Choroid plexus epithelial cell (primary cell): ENCODE data around the gene PRKN.
A peak's percentile ranks its signal among the peaks of the same experiment; 100 is the strongest.

Experiments used
- DNase-seq: peaks from one replicate; pipeline ENCODE4 v3.0.0-alpha.2; 2010; ENCODE audit warnings: low read depth
- H3K4me3 ChIP-seq: 2 replicates; pipeline ENCODE4 v1.5.1; 2011; ENCODE audit warnings: low read depth, mild to moderate bottlenecking, control low read depth, low read length, moderate library complexity
- TF ChIP-seq, protein P1 (sequence below): conservative IDR thresholded peaks from 2 replicates; pipeline ENCODE4 v1.5.1; 2011; ENCODE audit warnings: low read depth, mild to moderate bottlenecking, control low read depth, inconsistent platforms, low read length, moderate library complexity

PRKN gene

DNA sequence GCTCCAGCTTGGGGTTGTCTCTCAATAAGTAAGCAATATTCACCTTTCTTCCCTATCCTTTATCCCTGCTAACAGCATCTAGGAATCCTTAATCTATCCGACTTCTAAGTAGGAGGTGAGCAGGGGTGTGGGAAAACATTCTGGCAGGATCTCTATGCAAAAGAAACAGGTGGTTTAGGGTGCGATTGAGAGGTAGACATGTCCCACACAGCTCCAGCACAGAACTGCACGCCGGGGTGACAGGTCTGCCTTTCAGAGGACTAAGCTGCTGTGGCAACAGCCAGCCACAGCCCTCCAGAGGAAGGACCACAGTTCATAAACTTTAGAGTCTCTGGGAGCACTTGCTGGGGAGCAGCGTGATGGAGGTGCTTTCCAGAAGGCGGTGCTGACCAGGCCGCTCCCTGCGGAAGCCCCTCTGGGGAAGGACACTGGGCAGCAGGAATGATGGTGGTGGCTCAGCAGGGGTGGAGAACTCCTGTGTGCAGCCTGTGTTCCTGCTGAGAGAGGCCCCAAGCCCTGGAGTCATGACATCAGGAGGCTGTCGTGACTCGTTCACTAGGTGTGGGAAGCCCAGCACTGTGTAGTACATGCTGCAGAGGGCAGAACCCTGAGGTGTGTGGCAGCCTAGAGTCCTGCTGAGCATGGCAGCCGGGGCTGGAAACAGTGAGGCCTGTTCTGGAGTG is 509.6 kb downstream of the PRKN start:
- H3K4me3 ChIP-seq = no peak overlapping the region
- DNase-seq = peak; percentile 2
- TF ChIP-seq, protein P1, sequence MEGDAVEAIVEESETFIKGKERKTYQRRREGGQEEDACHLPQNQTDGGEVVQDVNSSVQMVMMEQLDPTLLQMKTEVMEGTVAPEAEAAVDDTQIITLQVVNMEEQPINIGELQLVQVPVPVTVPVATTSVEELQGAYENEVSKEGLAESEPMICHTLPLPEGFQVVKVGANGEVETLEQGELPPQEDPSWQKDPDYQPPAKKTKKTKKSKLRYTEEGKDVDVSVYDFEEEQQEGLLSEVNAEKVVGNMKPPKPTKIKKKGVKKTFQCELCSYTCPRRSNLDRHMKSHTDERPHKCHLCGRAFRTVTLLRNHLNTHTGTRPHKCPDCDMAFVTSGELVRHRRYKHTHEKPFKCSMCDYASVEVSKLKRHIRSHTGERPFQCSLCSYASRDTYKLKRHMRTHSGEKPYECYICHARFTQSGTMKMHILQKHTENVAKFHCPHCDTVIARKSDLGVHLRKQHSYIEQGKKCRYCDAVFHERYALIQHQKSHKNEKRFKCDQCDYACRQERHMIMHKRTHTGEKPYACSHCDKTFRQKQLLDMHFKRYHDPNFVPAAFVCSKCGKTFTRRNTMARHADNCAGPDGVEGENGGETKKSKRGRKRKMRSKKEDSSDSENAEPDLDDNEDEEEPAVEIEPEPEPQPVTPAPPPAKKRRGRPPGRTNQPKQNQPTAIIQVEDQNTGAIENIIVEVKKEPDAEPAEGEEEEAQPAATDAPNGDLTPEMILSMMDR = no peak

DNA sequence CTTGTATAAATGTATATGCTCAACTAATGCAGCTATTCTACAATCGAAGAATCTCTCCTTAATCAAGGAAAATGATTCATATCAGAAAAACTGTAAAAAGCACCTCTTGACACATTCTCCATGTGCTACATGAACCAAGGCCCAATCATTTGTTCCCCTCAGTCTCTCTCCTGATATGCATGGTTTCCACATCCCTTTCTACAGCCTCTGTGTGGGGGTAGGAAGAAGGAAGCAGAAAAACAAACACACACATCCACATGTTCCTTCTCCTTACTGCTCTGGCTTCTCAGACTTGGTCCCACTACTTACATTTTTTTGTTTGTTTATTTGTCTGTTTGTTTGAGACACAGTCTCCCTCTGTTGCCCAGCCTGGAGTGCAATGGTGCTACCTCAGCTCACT is 510.5 kb downstream of the PRKN start:
- H3K4me3 ChIP-seq = no peak overlapping the region
- DNase-seq = no peak
- TF ChIP-seq, protein P1 = no peak

DNA sequence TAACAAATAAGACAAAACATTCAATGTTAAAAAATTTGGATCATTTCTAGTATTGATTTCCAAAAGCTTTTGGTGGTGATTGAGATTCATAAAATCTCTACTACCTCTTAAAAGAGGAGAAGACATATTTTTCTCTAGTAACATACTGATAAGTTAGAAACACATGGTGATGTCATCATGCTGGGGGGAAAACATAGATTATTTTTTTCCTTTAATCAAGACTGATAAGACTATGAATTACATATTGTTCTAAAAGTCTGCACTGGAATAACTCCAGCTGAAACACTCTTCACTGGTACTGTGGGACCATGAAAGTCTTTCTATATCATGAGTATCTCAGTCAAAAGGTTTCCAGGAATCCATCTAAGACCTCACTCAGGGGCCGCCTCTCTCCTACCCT is 515.8 kb downstream of the PRKN start:
- no peak for DNase-seq
- TF ChIP-seq, protein P1 = no peak
- no peak overlapping the region for H3K4me3 ChIP-seq

DNA sequence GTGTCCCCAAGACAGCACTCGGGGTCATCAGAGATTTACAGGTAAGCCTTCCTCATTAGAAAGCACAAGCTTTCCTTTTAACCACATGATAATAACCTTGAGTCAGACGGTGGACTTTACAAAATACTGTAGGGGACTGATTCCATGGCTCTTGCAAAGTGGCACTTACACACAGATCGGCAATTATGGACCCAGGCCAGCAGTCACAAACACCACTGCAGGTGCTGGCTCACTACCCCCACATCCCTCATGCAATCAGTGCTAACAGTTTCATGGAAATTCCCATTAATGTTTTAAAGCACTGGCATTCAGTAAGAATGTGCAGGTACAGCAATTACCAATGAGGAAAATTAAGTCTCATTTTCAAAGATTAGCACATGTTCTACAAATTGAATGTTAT is 516.5 kb downstream of the PRKN start:
- H3K4me3 ChIP-seq = no peak overlapping the region
- TF ChIP-seq, protein P1 = no peak
- DNase-seq = no peak

DNA sequence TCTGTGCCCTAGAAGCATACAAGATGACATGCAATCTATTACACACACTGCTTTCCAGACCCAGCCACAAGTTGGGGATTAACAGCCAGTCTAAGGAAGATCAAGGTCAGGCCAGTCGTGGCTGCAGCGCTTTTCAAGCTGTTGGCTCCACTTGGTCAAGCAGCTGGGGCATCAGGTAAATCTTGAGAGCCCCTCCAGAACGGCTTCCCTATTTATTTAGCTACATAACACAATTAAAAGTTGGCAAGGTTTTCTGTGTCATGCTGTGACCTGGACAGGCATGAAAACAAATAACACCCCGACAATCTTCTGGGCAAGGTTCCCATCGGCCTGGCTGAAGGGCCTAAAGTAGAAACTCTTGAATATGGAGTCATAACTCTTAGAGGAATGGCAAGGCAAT is 524.3 kb downstream of the PRKN start:
- TF ChIP-seq, protein P1 = no peak
- H3K4me3 ChIP-seq = no peak overlapping the region
- no peak for DNase-seq

DNA sequence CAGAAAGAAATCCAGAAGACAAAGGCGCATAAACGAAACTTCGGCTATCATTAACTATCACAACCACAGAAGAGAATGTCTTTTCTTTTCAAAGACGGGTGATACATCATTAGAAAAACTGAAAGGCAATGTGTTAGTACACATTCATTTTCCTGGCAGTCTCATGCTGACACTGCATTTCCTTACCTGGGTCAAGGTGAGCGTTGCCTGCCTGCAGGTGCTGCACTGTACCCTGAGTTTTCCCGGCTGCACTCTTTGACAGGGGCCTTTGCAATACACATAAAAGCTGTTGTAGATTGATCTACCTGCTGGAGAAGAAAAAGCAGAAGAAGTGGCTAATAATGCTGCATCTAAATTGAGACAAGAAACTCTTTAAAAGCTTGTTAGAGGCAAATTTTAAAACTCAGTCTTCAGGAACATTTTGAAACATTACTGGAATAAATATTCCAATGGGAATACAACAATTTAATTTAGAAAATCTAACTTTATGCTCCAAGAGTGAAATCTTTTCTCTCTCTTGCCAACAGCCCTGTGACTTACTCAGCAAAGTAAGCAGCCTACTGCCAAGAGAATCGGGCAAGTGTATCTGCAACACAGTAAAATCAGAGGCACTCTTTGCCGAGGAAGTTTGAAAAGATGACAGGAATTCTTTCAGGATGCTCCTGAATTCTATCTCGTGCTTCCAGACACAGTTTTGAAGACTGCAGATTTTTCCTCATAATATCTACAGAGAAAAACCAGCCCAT is 526.4 kb downstream of the PRKN start:
- no peak for DNase-seq
- TF ChIP-seq, protein P1 = no peak
- H3K4me3 ChIP-seq = no peak overlapping the region

DNA sequence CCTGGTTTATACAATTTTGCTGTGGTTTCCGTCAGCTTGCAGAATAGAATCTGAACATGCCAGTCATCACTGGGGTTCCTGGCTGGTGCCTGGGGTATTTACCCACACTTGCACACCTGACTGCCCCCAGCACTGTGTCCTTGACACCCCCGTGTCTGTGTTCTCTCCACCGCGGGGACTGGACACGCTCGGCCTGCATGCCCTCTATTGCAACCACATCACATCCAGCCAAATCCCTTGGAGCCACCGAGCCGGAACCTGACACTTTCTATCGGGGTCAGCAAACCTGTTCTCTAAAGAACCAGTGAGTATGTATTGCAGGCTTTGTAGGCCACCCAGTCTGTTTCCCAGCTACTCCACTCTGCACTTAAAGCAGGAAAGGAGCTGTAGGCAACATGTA is 527.5 kb downstream of the PRKN start:
- TF ChIP-seq, protein P1 = no peak
- H3K4me3 ChIP-seq = no peak overlapping the region
- DNase-seq = no peak
